ENCODE results near the gene CCNK.

DNA sequence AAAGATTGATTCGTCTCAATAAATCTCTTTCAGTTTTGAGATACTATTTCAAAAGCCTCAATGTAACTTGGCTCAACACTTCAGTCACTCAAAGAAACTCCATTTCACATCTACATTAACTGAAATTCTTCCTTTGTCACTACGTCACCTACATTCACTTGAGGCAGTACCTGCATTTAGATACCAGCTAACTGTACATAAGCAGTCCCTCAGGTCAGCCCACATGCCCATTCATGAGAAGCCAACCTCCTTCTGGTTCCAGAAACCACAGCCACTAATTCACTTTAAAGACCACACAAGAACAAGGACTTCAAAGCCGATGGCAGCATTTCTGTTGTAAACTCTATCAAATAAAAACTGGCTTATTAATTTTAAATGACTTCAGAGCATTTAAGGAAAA is 43.5 kb upstream of the CCNK start:
- TF ChIP-seq, protein P1, sequence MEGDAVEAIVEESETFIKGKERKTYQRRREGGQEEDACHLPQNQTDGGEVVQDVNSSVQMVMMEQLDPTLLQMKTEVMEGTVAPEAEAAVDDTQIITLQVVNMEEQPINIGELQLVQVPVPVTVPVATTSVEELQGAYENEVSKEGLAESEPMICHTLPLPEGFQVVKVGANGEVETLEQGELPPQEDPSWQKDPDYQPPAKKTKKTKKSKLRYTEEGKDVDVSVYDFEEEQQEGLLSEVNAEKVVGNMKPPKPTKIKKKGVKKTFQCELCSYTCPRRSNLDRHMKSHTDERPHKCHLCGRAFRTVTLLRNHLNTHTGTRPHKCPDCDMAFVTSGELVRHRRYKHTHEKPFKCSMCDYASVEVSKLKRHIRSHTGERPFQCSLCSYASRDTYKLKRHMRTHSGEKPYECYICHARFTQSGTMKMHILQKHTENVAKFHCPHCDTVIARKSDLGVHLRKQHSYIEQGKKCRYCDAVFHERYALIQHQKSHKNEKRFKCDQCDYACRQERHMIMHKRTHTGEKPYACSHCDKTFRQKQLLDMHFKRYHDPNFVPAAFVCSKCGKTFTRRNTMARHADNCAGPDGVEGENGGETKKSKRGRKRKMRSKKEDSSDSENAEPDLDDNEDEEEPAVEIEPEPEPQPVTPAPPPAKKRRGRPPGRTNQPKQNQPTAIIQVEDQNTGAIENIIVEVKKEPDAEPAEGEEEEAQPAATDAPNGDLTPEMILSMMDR (IDR thresholded peaks at IDR 0.05; ENCODE audit: low read depth, low read length, poor library complexity, severe bottlenecking), result no peak
- no peak for TF ChIP-seq EZH2phosphoT487 (IDR thresholded peaks at IDR 0.05; ENCODE audit: borderline replicate concordance, low read length)
